HUES6 (cell line): Measurements from ENCODE around the gene VTI1A.

ENCODE experiments used
- H3K27ac ChIP-seq: 2 replicates; pipeline ENCODE4 v1.7.0; 2013; ENCODE audit warnings: low read depth, mild to moderate bottlenecking, low read length, inconsistent platforms
- H3K27me3 ChIP-seq: 2 replicates; pipeline ENCODE4 v1.6.1; 2013; ENCODE audit warnings: low read length; ENCODE audit not compliant: control insufficient read depth, insufficient read depth
- H3K36me3 ChIP-seq: 2 replicates; pipeline ENCODE4 v1.6.1; 2013; ENCODE audit warnings: low read length; ENCODE audit not compliant: control insufficient read depth, insufficient read depth
- H3K4me1 ChIP-seq: 2 replicates; pipeline ENCODE4 v1.6.1; 2013; ENCODE audit warnings: low read length; ENCODE audit not compliant: control insufficient read depth, insufficient read depth
- H3K4me3 ChIP-seq: 2 replicates; pipeline ENCODE4 v1.5.1; 2013; ENCODE audit warnings: low read depth, low read length
- H3K9ac ChIP-seq: one replicate; pipeline ENCODE4 v1.6.1; 2013; ENCODE audit warnings: mild to moderate bottlenecking, low read length
- H3K9me3 ChIP-seq: 2 replicates; pipeline ENCODE4 v1.6.1; 2013; ENCODE audit warnings: low read depth, low read length; ENCODE audit not compliant: control insufficient read depth, insufficient read depth

VTI1A gene

GRCh38 chr10:112564337-112564736 is 117.3 kb downstream of the VTI1A start:
- Histone ChIP-seq H3K9ac (no peak overlapping the region), H3K27me3 (no peaks in the 10 kb centered on the region), H3K4me3 (no peak overlapping the region), H3K9me3 (no peaks in the 10 kb centered on the region), H3K36me3 (no peaks in the 10 kb centered on the region), H3K27ac (no peak overlapping the region), H3K4me1 (peaks cover 13% of the 10 kb centered on the region)

GRCh38 chr10:112565434-112566053 is 118.5 kb downstream of the VTI1A start:
- H3K27ac ChIP-seq, result no peak overlapping the region
- H3K4me1 ChIP-seq, result peaks cover 11% of the 10 kb centered on the region

GRCh38 chr10:112570585-112570984 is 123.6 kb downstream of the VTI1A start:
- H3K4me1 ChIP-seq, result no peaks in the 10 kb centered on the region
- no peaks in the 10 kb centered on the region for H3K27me3 ChIP-seq
- no peak overlapping the region for H3K4me3 ChIP-seq
- no peaks in the 10 kb centered on the region for H3K9me3 ChIP-seq
- no peaks in the 10 kb centered on the region for H3K36me3 ChIP-seq
- H3K9ac ChIP-seq, result no peak overlapping the region
- H3K27ac ChIP-seq, result no peak overlapping the region

More at GRCh38 chr10:112565434-112566053, 118.5 kb downstream of the VTI1A start:
- Histone ChIP-seq H3K9me3 (no peaks in the 10 kb centered on the region), H3K27me3 (no peaks in the 10 kb centered on the region), H3K9ac (no peak overlapping the region), H3K4me3 (no peak overlapping the region), H3K36me3 (no peaks in the 10 kb centered on the region)

GRCh38 chr10:112579578-112579977 is 132.6 kb downstream of the VTI1A start:
- H3K36me3 ChIP-seq, result no peaks in the 10 kb centered on the region
- no peaks in the 10 kb centered on the region for H3K27me3 ChIP-seq
- no peaks in the 10 kb centered on the region for H3K9me3 ChIP-seq
- no peak overlapping the region for H3K27ac ChIP-seq
- no peaks in the 10 kb centered on the region for H3K4me1 ChIP-seq
- H3K4me3 ChIP-seq, result no peak overlapping the region
- no peak overlapping the region for H3K9ac ChIP-seq

- H3K27ac ChIP-seq, result no peak overlapping the region
- H3K9ac ChIP-seq, result no peak overlapping the region
- H3K27me3 ChIP-seq, result no peaks in the 10 kb centered on the region
- H3K4me1 ChIP-seq, result no peaks in the 10 kb centered on the region
- H3K4me3 ChIP-seq, result no peak overlapping the region
- H3K9me3 ChIP-seq, result no peaks in the 10 kb centered on the region
- no peaks in the 10 kb centered on the region for H3K36me3 ChIP-seq
Measured at GRCh38 chr10:112580267-112580666, 133.3 kb downstream of the VTI1A start.

- H3K27me3 ChIP-seq, result no peaks in the 10 kb centered on the region
- no peak overlapping the region for H3K9ac ChIP-seq
Measured at GRCh38 chr10:112581921-112582320, 134.9 kb downstream of the VTI1A start.

GRCh38 chr10:112583236-112583939 is 136.4 kb downstream of the VTI1A start:
- Histone ChIP-seq H3K27ac (no peak overlapping the region), H3K27me3 (no peaks in the 10 kb centered on the region), H3K36me3 (no peaks in the 10 kb centered on the region), H3K9ac (no peak overlapping the region), H3K9me3 (no peaks in the 10 kb centered on the region), H3K4me3 (no peak overlapping the region), H3K4me1 (peaks cover 7% of the 10 kb centered on the region)

More at GRCh38 chr10:112581921-112582320, 134.9 kb downstream of the VTI1A start:
- H3K36me3 ChIP-seq, result no peaks in the 10 kb centered on the region
- H3K4me3 ChIP-seq, result no peak overlapping the region
- no peak overlapping the region for H3K27ac ChIP-seq
- H3K4me1 ChIP-seq, result no peaks in the 10 kb centered on the region
- H3K9me3 ChIP-seq, result no peaks in the 10 kb centered on the region

GRCh38 chr10:112584276-112584675 is 137.3 kb downstream of the VTI1A start:
- no peak overlapping the region for H3K27ac ChIP-seq
- no peak overlapping the region for H3K9ac ChIP-seq
- peaks cover 7% of the 10 kb centered on the region for H3K4me1 ChIP-seq
- no peaks in the 10 kb centered on the region for H3K9me3 ChIP-seq
- H3K4me3 ChIP-seq, result no peak overlapping the region
- no peaks in the 10 kb centered on the region for H3K27me3 ChIP-seq
- no peaks in the 10 kb centered on the region for H3K36me3 ChIP-seq

- H3K27me3 ChIP-seq, result no peaks in the 10 kb centered on the region
- H3K4me3 ChIP-seq, result no peak overlapping the region
- no peaks in the 10 kb centered on the region for H3K36me3 ChIP-seq
- H3K9ac ChIP-seq, result no peak overlapping the region
- H3K9me3 ChIP-seq, result no peaks in the 10 kb centered on the region
- H3K4me1 ChIP-seq, result peaks cover 7% of the 10 kb centered on the region
- no peak overlapping the region for H3K27ac ChIP-seq
Measured at GRCh38 chr10:112585126-112585525, 138.1 kb downstream of the VTI1A start.

GRCh38 chr10:112585960-112586359 is 138.9 kb downstream of the VTI1A start:
- Histone ChIP-seq H3K27ac (no peak overlapping the region), H3K4me3 (no peak overlapping the region)

GRCh38 chr10:112587729-112588128 is 140.7 kb downstream of the VTI1A start:
- Histone ChIP-seq H3K36me3 (no peaks in the 10 kb centered on the region), H3K4me3 (no peak overlapping the region), H3K9ac (no peak overlapping the region), H3K27ac (no peak overlapping the region), H3K4me1 (peaks cover 7% of the 10 kb centered on the region), H3K27me3 (no peaks in the 10 kb centered on the region), H3K9me3 (no peaks in the 10 kb centered on the region)

More at GRCh38 chr10:112585960-112586359, 138.9 kb downstream of the VTI1A start:
- H3K27me3 ChIP-seq, result no peaks in the 10 kb centered on the region
- H3K4me1 ChIP-seq, result peaks cover 7% of the 10 kb centered on the region
- H3K9ac ChIP-seq, result no peak overlapping the region
- H3K36me3 ChIP-seq, result no peaks in the 10 kb centered on the region
- no peaks in the 10 kb centered on the region for H3K9me3 ChIP-seq
